Keratinocyte (primary cell): ENCODE data around the gene CGAS. TPM values are rescaled to one million over a fixed set of nuclear protein-coding genes. Genes with fewer than 3 reads are reported as not detected.

ENCODE experiments used
- DNase-seq: peaks from one replicate; pipeline ENCODE4 v3.0.0-alpha.2; 2011; ENCODE audit warnings: low read depth, missing footprints, low spot score
- FAIRE-seq: peaks from 2 replicates; lab custom pipeline; 2011; peaks lifted over from hg19 to GRCh38; lab: Jason Lieb, UNC
- H2AFZ ChIP-seq: 2 replicates; pipeline ENCODE4 v1.6.0; 2012; ENCODE audit warnings: low read length, control low read depth, inconsistent platforms; ENCODE audit not compliant: control insufficient read depth
- H3K27ac ChIP-seq: 2 replicates; pipeline ENCODE4 v1.5.1; 2011; ENCODE audit warnings: low read length; ENCODE audit not compliant: control insufficient read depth, insufficient read depth
- H3K27me3 ChIP-seq: 3 replicates; pipeline ENCODE4 v1.6.0; 2011; ENCODE audit warnings: low read length; ENCODE audit not compliant: control insufficient read depth, insufficient read depth; ENCODE audit errors: extremely low read depth
- H3K36me3 ChIP-seq, 2 experiments: 2 replicates in 1 of 2; 3 replicates in 1 of 2; pipeline ENCODE4 v1.5.1; 2011; ENCODE audit warnings: low read length in 2 of 2, mild to moderate bottlenecking in 1 of 2; ENCODE audit not compliant: control insufficient read depth in 2 of 2, insufficient read depth in 2 of 2; ENCODE audit errors: extremely low read depth in 1 of 2
- H3K4me1 ChIP-seq: 3 replicates; pipeline ENCODE4 v1.5.1; 2011; ENCODE audit warnings: low read length; ENCODE audit not compliant: control insufficient read depth, insufficient read depth; ENCODE audit errors: extremely low read depth
- H3K4me2 ChIP-seq: 3 replicates; pipeline ENCODE4 v1.6.0; 2011; ENCODE audit warnings: low read depth, low read length; ENCODE audit not compliant: control insufficient read depth, insufficient read depth; ENCODE audit errors: extremely low read depth
- H3K4me3 ChIP-seq, 3 experiments: fragments of 200-600 bp in 1 of 3; sonication (generic) in 1 of 3; 2 replicates in 2 of 3; 3 replicates in 1 of 3; pipeline ENCODE4 v1.5.1; 2011 to 2016; ENCODE audit warnings: low read length in 3 of 3, mild to moderate bottlenecking in 3 of 3, control low read depth in 2 of 3, inconsistent platforms in 1 of 3, low read depth in 1 of 3, mixed read lengths in 1 of 3, mixed run types in 1 of 3, moderate library complexity in 1 of 3; ENCODE audit not compliant: control insufficient read depth in 2 of 3, insufficient read depth in 2 of 3; ENCODE audit errors: extremely low read depth in 1 of 3
- H3K79me2 ChIP-seq: 2 replicates; pipeline ENCODE4 v1.6.0; 2012; ENCODE audit warnings: low read length; ENCODE audit not compliant: control insufficient read depth, insufficient read depth
- H3K9ac ChIP-seq: 3 replicates; pipeline ENCODE4 v1.6.0; 2011; ENCODE audit warnings: low read length; ENCODE audit not compliant: control insufficient read depth, insufficient read depth; ENCODE audit errors: extremely low read depth
- H3K9me1 ChIP-seq: 3 replicates; pipeline ENCODE4 v1.6.0; 2011; ENCODE audit warnings: low read length; ENCODE audit not compliant: control insufficient read depth, insufficient read depth; ENCODE audit errors: extremely low read depth
- H3K9me3 ChIP-seq: 2 replicates; pipeline ENCODE4 v1.5.1; 2012; ENCODE audit warnings: low read depth, low read length; ENCODE audit not compliant: control insufficient read depth
- H4K20me1 ChIP-seq: 3 replicates; pipeline ENCODE4 v1.6.0; 2011; ENCODE audit warnings: low read length; ENCODE audit not compliant: control insufficient read depth, insufficient read depth; ENCODE audit errors: extremely low read depth
- CTCF ChIP-seq, 3 experiments: IDR thresholded peaks in 1 of 3; conservative IDR thresholded peaks in 1 of 3; optimal IDR thresholded peaks in 1 of 3; 2 replicates in 2 of 3; 3 replicates in 1 of 3; pipeline versions ENCODE3 to v1.5.1; 2011; ENCODE audit warnings: low read length in 3 of 3, mild to moderate bottlenecking in 3 of 3, moderate library complexity in 2 of 3, control low read depth in 1 of 3, inconsistent platforms in 1 of 3; ENCODE audit not compliant: insufficient read depth in 2 of 3; ENCODE audit errors: extremely low read depth in 1 of 3
- EZH2 ChIP-seq: IDR thresholded peaks from one replicate; pipeline ENCODE4 v1.6.1; 2012; ENCODE audit warnings: inconsistent platforms, mild to moderate bottlenecking, low read length, moderate library complexity
- dilution Hi-C: fragments of 300-500 bp; cut with MboI; formaldehyde crosslinking; loops from one replicate; pipeline ENCODE4 v1.7.0; 2020; ENCODE audit warnings: low sequenced_read_pairs; ENCODE audit not compliant: extremely low pct_ligation_motif_present
- polyA plus RNA-seq, 5 experiments: library from polyadenylated mRNA; depleted of rRNA in 3 of 5; stranded (reverse) in 3 of 5; stranded (forward) in 1 of 5; unstranded in 1 of 5; fragments of >200 nt; gene quantifications; 1 replicate in 1 of 5; 2 replicates in 3 of 5; 3 replicates in 1 of 5; pipeline versions ENCODE4 v1.2.1 to v1.2.3, GENCODE V29; 2011 to 2012; ENCODE audit warnings: missing spikeins in 2 of 5, low read depth in 1 of 5, low replicate concordance in 1 of 5

CGAS gene
- polyA plus RNA-seq, 1 donor (not counting 4 experiments of a cell fraction or from before 2014, with no cell fraction given) = 1.1 TPM

- TF ChIP-seq EZH2 = no peak
- no peak for TF ChIP-seq CTCF (optimal IDR thresholded peaks at IDR 0.05 in 1 of 3, IDR thresholded peaks at IDR 0.05 in 1 of 3, conservative IDR thresholded peaks at IDR 0.05 in 1 of 3; ENCODE audit: extremely low read depth in 1 of 3, insufficient read depth in 2 of 3, low read length in 3 of 3)
- H3K79me2 ChIP-seq = no peaks in the 10 kb centered on the region
- no peaks in the 10 kb centered on the region for H3K9me3 ChIP-seq
- H3K9me1 ChIP-seq = no peaks in the 10 kb centered on the region
- no peak overlapping the region for H3K27ac ChIP-seq
- no peak overlapping the region for H3K4me2 ChIP-seq
- no peak overlapping the region for H2AFZ ChIP-seq
- no peaks in the 10 kb centered on the region for H3K4me1 ChIP-seq
- no peak overlapping the region for H3K9ac ChIP-seq
- H3K27me3 ChIP-seq = no peaks in the 10 kb centered on the region
- dilution Hi-C loops = no loop called here
- DNase-seq (no peak), FAIRE-seq (no peak)
- H4K20me1 ChIP-seq = no peaks in the 10 kb centered on the region
- H3K36me3 ChIP-seq = peaks cover 13% of the 10 kb centered on the region in 2 experiments
- H3K4me3 ChIP-seq = no peak overlapping the region
These were observed 24.6 kb upstream of the CGAS start for GRCh38 chr6:73476723-73477122.

GRCh38 chr6:73471686-73472290, 19.7 kb upstream of the CGAS start:
- H3K9ac ChIP-seq = no peak overlapping the region
- no peaks in the 10 kb centered on the region for H3K27me3 ChIP-seq
- DNase-seq = no peak
- no peak overlapping the region for H2AFZ ChIP-seq
- H3K36me3 ChIP-seq = peaks cover 6 to 12% of the 10 kb centered on the region in 2 experiments
- no peak for FAIRE-seq
- no peaks in the 10 kb centered on the region for H3K9me1 ChIP-seq
- H3K9me3 ChIP-seq = no peaks in the 10 kb centered on the region
- no peaks in the 10 kb centered on the region for H4K20me1 ChIP-seq
- TF ChIP-seq EZH2 (no peak), CTCF (optimal IDR thresholded peaks at IDR 0.05 in 1 of 3, IDR thresholded peaks at IDR 0.05 in 1 of 3, conservative IDR thresholded peaks at IDR 0.05 in 1 of 3; ENCODE audit: extremely low read depth in 1 of 3, insufficient read depth in 2 of 3, low read length in 3 of 3) (no peak)
- no peaks in the 10 kb centered on the region for H3K4me1 ChIP-seq
- dilution Hi-C loops = no loop called here
- H3K27ac ChIP-seq = no peak overlapping the region
- H3K79me2 ChIP-seq = no peaks in the 10 kb centered on the region
- no peak overlapping the region for H3K4me3 ChIP-seq
- H3K4me2 ChIP-seq = no peak overlapping the region
